GM18505 (cell line): ENCODE results near the gene CACNA1B.
"Not testable (repeated sequence)": the region's sequence is repeated elsewhere in the genome, so short reads cannot be mapped to it uniquely, and the experiment has no call there.

Source experiments
- ATAC-seq: cut with Tn5 transposase; IDR thresholded peaks from one replicate; pipeline ENCODE4 v1.9.1; 2021; ENCODE audit not compliant: unreplicated experiment
- POLR2A ChIP-seq: IDR thresholded peaks from 4 replicates; pipeline ENCODE4 v1.6.1; 2011; ENCODE audit warnings: borderline replicate concordance; ENCODE audit not compliant: insufficient read depth, insufficient read length; ENCODE audit errors: extremely low read depth

CACNA1B gene

GRCh38 chr9:138016406-138017187 is 139.0 kb downstream of the CACNA1B start:
- no peak for TF ChIP-seq POLR2A
- ATAC-seq, result no peak

DNA sequence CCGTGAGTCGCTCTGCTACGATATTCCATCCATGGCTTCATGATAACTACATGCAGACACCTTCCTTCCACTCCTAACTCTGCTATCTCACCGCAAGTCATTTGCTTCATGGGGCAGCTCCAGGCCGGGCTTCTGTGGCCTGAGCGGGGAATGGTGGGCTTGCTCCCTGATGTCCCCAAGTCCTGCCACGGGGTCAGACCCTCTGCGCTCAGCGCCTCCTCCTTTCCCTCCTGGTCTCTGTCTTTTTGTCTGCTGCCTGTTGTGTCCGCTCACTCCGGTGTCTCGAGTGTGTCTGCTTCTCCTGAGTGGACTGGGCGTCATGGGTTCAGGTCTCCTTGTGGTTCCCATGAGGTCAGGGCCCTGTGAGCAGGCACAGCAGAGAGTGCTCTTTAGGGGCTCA is 139.6 kb downstream of the CACNA1B start:
- no peak for ATAC-seq

GRCh38 chr9:138019514-138019913 is 141.9 kb downstream of the CACNA1B start:
- ATAC-seq, result not testable (repeated sequence)

More for the DNA sequence above, 139.6 kb downstream of the CACNA1B start:
- TF ChIP-seq POLR2A, result no peak

- ATAC-seq, result no peak
- no peak for TF ChIP-seq POLR2A
Observed at GRCh38 chr9:138020120-138020794, 142.7 kb downstream of the CACNA1B start.

- no peak for ATAC-seq
- no peak for TF ChIP-seq POLR2A
Observed at GRCh38 chr9:138020795-138021182, 143.2 kb downstream of the CACNA1B start.

DNA sequence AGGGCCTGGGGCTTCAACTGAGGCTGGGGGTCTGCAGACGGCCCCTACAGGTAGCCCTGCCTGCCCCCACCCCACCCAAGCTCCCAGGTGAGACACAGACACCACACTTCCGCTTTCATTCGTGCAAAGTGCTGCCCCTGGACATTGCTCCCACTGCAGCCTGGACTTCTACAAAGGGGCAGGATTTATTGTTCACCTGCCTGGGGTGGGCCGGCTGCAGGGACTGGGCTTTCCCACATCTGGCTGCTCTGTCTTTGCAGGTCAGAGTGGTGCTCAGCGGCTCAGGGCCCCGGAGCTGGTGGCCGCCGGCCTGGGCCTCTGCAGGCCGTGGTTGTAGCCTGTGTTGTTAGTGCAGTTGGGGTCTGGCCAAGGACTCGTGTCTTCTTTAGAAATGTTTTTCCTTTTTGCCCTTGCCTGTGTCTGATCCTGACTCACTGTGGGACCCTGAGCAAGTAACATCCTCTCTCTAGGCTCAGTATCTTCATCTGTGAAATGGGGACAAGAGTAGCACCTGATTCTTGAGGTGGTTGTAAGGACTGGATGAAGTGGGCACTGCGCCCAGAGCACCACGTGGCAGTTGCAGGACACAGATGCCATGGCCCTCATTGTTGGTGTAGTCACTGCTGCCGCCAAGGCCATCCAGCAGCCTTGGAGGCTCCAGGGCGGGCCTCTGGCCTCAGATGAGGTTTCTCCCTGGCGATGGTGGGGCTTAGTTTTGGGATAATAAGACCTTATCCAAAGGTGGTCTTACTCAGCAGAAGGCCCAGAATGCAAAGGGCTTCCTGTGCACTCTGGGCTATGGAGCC is 143.9 kb downstream of the CACNA1B start:
- ATAC-seq, result no peak
- TF ChIP-seq POLR2A, result no peak

DNA sequence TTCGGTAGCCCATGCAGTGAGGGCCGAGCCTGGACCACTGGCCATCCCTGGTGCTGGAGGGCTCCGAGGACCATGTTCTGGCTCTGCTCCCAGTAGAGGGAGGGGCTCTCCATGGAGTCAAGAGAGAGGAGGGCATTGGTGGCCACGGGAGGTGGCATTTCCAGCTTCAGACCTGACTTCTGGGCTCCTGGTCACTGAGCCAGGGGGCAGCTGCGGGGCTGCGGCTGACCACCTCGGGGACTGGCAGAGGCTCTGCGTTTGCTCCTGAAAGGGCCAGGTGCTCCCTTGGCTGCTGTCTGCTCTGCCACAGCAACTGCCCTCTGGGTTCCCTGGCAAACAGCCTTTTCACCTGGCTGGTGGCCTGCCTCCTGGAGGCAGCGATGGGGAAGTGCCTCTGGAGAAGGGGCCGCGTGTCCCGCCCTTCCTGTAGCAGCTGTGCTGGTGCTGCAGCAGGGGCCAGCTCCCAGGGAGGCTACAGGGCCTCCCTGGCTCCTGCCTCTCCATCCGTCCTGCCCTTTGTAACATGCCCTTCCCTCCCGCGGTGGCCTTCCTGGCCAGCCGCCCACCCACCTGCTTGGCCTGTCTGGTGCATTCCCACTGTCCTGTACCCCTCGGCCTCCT is 144.6 kb downstream of the CACNA1B start:
- TF ChIP-seq POLR2A, result no peak
- ATAC-seq, result no peak

GRCh38 chr9:138022756-138023393 is 145.3 kb downstream of the CACNA1B start:
- ATAC-seq, result no peak
- no peak for TF ChIP-seq POLR2A

- no peak for TF ChIP-seq POLR2A
- ATAC-seq, result no peak
Observed at GRCh38 chr9:138023394-138024124, 146.0 kb downstream of the CACNA1B start.

DNA sequence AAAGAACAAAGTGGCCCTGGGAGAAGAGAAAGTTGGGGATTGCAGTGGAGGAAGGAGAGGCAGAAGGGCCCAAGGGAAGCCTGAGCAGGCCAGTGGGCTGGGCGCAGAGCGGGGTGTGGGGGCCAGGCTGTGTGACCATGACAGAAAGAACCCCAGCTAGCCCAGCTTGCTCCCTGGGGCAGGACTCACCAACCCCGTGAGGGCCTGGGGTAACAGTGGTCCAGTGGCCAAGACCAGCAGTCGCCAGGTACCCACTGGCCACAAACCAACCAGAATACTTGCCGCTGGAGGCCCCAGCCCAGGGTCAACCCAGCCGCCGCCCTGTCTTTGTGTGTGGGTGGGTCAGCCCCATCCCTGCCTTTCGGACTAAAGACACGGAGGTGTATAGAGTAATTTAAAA is 146.5 kb downstream of the CACNA1B start:
- TF ChIP-seq POLR2A, result no peak
- ATAC-seq, result no peak

GRCh38 chr9:138024831-138025291 is 147.3 kb downstream of the CACNA1B start:
- no peak for ATAC-seq
- no peak for TF ChIP-seq POLR2A

DNA sequence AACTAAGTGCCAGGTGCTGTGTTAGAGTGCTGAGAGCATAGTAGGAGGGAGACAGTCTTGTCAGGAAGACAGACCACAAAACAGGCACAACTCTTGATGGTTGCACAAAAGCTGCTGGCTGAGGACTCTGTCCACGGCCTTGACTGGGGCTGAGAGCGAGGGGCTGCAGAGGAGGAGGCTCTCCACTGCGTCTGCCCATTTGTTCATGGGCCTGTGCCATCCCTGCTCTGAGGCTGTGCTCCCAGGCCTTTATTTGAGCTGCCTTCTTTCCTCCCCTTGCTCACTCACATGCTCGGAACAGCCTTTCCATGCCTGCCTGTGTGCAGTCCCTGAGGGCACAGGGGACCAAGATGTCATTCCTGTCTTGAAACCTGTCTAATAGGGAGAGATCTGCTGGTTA is 147.8 kb downstream of the CACNA1B start:
- no peak for ATAC-seq
- TF ChIP-seq POLR2A, result no peak
